HEK293T (cell line): ENCODE measurements around the gene ZNF516.

ENCODE experiments used
- BHLHE40 ChIP-seq: fragments of 450-650 bp; IDR thresholded peaks from 2 replicates; pipeline ENCODE4 v1.6.1; 2016; ENCODE audit warnings: mild to moderate bottlenecking, moderate library complexity, borderline replicate concordance
- FOXA1 ChIP-seq: fragments of 450-650 bp; IDR thresholded peaks from 2 replicates; pipeline ENCODE4 v1.6.1; 2016; ENCODE audit warnings: mild to moderate bottlenecking
- FOXK2 ChIP-seq: fragments of 450-650 bp; IDR thresholded peaks from 2 replicates; pipeline ENCODE4 v1.6.1; 2016; ENCODE audit warnings: mild to moderate bottlenecking
- FOXM1 ChIP-seq: fragments of 450-650 bp; IDR thresholded peaks from 2 replicates; pipeline ENCODE4 v1.6.1; 2017; ENCODE audit warnings: mild to moderate bottlenecking, borderline replicate concordance
- NFRKB ChIP-seq: fragments of 450-650 bp; IDR thresholded peaks from 2 replicates; pipeline ENCODE4 v1.6.1; 2016; ENCODE audit warnings: mild to moderate bottlenecking, moderate library complexity
- PKNOX1 ChIP-seq: fragments of 450-650 bp; IDR thresholded peaks from 2 replicates; pipeline ENCODE4 v1.6.1; 2016
- SP1 ChIP-seq: fragments of 450-650 bp; IDR thresholded peaks from 2 replicates; pipeline ENCODE4 v1.6.1; 2017

- TF ChIP-seq FOXA1 (no peak), BHLHE40 (no peak), SP1 (no peak), FOXK2 (no peak), NFRKB (no peak), FOXM1 (no peak), PKNOX1 (no peak)
These were observed 137.3 kb downstream of the ZNF516 start for GRCh38 chr18:76357585-76358260.
